HCT116 (cell line): Measurements from ENCODE around the gene GRB2. TPM values are rescaled to one million over a fixed set of nuclear protein-coding genes. Genes with fewer than 3 reads are reported as not detected.
A peak's percentile ranks its signal among the peaks of the same experiment; 100 is the strongest.

ENCODE experiments used
- ATAC-seq: fragments of 200-7000 bp; cut with Tn5 transposase; 2 replicates; pipeline ENCODE4 v1.9.1; 2020; ENCODE audit warnings: mild to moderate bottlenecking, moderate library complexity
- BruUV-seq: library from RNA; stranded (reverse); fragments of 400-500 nt; replicated peaks from 2 replicates; lab custom pipeline; 2021; lab: Mats Ljungman, UMichigan
- CTCF ChIA-PET: fragments of 300-600 bp; sonication (Branson Sonifier 250); formaldehyde crosslinking; loops from one replicate; lab custom pipeline; 2021; ENCODE audit warnings: antibody characterized with exemption; lab: Charles Lee
- POLR2A ChIA-PET: fragments of 300-600, 350-600 bp; sonication (Branson Sonifier 250); formaldehyde crosslinking; loops from one replicate; lab custom pipeline; 2021; ENCODE audit warnings: antibody characterized with exemption; lab: Charles Lee
- RAD21 ChIA-PET, 2 experiments: fragments of 300-600 bp; sonication (Branson Sonifier 250); formaldehyde crosslinking; loops; one replicate each; lab custom pipeline; 2023; ENCODE audit warnings: low total read pairs in 2 of 2; ENCODE audit not compliant: uncharacterized antibody in 2 of 2, unreplicated experiment in 2 of 2, low non-redundant PET in 1 of 2; lab: Charles Lee
- DNase-seq: peaks from one replicate; pipeline ENCODE4 v3.0.0-alpha.2; 2010; ENCODE audit warnings: low read depth, low spot score
- H2AFZ ChIP-seq: fragments of 200-600 bp; shearing (Covaris generic), sonication (generic); 2 replicates; pipeline ENCODE4 v1.6.1; 2017; ENCODE audit warnings: low read depth, mixed run types, mixed read lengths, antibody characterized with exemption, low read length; ENCODE audit not compliant: poor library complexity, severe bottlenecking
- H3K27ac ChIP-seq: 2 replicates; pipeline ENCODE4 v1.5.1; 2012; ENCODE audit warnings: low read depth, low read length
- H3K27me3 ChIP-seq: fragments of 200-600 bp; sonication (generic); 2 replicates; pipeline ENCODE4 v1.6.1; 2016; ENCODE audit warnings: mixed run types, low read length, mixed read lengths; ENCODE audit not compliant: insufficient read depth
- H3K36me3 ChIP-seq, 2 experiments: fragments of 200-500 bp in 1 of 2; fragments of 200-600 bp in 1 of 2; sonication (Bioruptor generic) in 1 of 2; sonication (generic) in 1 of 2; 2 replicates each; pipeline versions ENCODE4 v1.5.1 to v1.6.1; 2014 to 2016; ENCODE audit warnings: low read length in 2 of 2, inconsistent platforms in 1 of 2, mixed read lengths in 1 of 2, mixed run types in 1 of 2; ENCODE audit not compliant: insufficient read depth in 2 of 2, control insufficient read depth in 1 of 2
- H3K4me1 ChIP-seq, 2 experiments: fragments of 200-600 bp in 1 of 2; sonication (generic) in 1 of 2; 2 replicates each; pipeline versions ENCODE4 v1.5.1 to v1.6.1; 2012 to 2017; ENCODE audit warnings: low read length in 2 of 2, inconsistent platforms in 1 of 2, mild to moderate bottlenecking in 1 of 2, mixed read lengths in 1 of 2, mixed run types in 1 of 2, moderate library complexity in 1 of 2; ENCODE audit not compliant: insufficient read depth in 2 of 2, control insufficient read depth in 1 of 2
- H3K4me2 ChIP-seq: fragments of 200-600 bp; sonication (generic); 2 replicates; pipeline ENCODE4 v1.6.1; 2017; ENCODE audit warnings: mixed run types, low read length, mixed read lengths
- H3K4me3 ChIP-seq, 2 experiments: fragments of 200-600 bp in 1 of 2; sonication (generic) in 1 of 2; replicated peaks in 1 of 2; 2 replicates each; pipeline ENCODE4 v1.5.1; 2011 to 2016; ENCODE audit warnings: low read length in 2 of 2, control low read depth in 1 of 2, low read depth in 1 of 2, mild to moderate bottlenecking in 1 of 2, mixed read lengths in 1 of 2, mixed run types in 1 of 2
- H3K79me2 ChIP-seq: fragments of 200-600 bp; sonication (generic); 2 replicates; pipeline ENCODE4 v1.6.1; 2017; ENCODE audit warnings: mild to moderate bottlenecking, mixed run types, low read length, moderate library complexity, mixed read lengths; ENCODE audit not compliant: insufficient read depth
- H3K9ac ChIP-seq: fragments of 200-600 bp; sonication (generic); 2 replicates; pipeline ENCODE4 v1.6.1; 2016; ENCODE audit warnings: low read length, mixed read lengths
- H3K9me2 ChIP-seq: fragments of 200-600 bp; sonication (generic), shearing (Covaris generic); 2 replicates; pipeline ENCODE4 v1.6.1; 2017; ENCODE audit warnings: mixed run types, mild to moderate bottlenecking, moderate library complexity; ENCODE audit not compliant: insufficient read depth
- H3K9me3 ChIP-seq, 2 experiments: fragments of 200-500 bp in 1 of 2; fragments of 200-600 bp in 1 of 2; sonication (Bioruptor generic) in 1 of 2; sonication (generic) in 1 of 2; 2 replicates each; pipeline ENCODE4 v1.6.1; 2014 to 2017; ENCODE audit warnings: low read length in 2 of 2, mixed read lengths in 2 of 2, inconsistent platforms in 1 of 2, low read depth in 1 of 2, mild to moderate bottlenecking in 1 of 2, mixed run types in 1 of 2, moderate library complexity in 1 of 2; ENCODE audit not compliant: control insufficient read depth in 1 of 2, insufficient read depth in 1 of 2
- H4K20me1 ChIP-seq: fragments of 200-600 bp; sonication (generic), shearing (Covaris generic); 2 replicates; pipeline ENCODE4 v1.6.1; 2017; ENCODE audit warnings: mixed run types, mild to moderate bottlenecking, moderate library complexity; ENCODE audit not compliant: insufficient read depth
- CEBPB ChIP-seq: IDR thresholded peaks from 2 replicates; pipeline ENCODE4 v1.6.1; 2012; ENCODE audit warnings: low read depth
- ELF1 ChIP-seq: IDR thresholded peaks from 2 replicates; pipeline ENCODE4 v1.6.1; 2012; ENCODE audit warnings: low read depth, borderline replicate concordance
- EZH2 ChIP-seq: fragments of 200-600 bp; sonication (generic); IDR thresholded peaks from 2 replicates; pipeline ENCODE4 v1.6.1; 2017; ENCODE audit warnings: antibody characterized with exemption, mixed run types
- MAX ChIP-seq: IDR thresholded peaks from 2 replicates; pipeline ENCODE4 v1.6.1; 2012
- POLR2AphosphoS5 ChIP-seq: IDR thresholded peaks from 2 replicates; pipeline ENCODE4 v1.6.1; 2011; ENCODE audit warnings: mild to moderate bottlenecking, low read depth, low read length, moderate library complexity
- RAD21 ChIP-seq: IDR thresholded peaks from 2 replicates; pipeline ENCODE4 v1.6.1; 2012; ENCODE audit warnings: low read depth, mild to moderate bottlenecking
- REST ChIP-seq: IDR thresholded peaks from 2 replicates; pipeline ENCODE4 v1.6.1; 2012; ENCODE audit warnings: low read depth
- SRF ChIP-seq: IDR thresholded peaks from 2 replicates; pipeline ENCODE4 v1.6.1; 2012; ENCODE audit warnings: low read depth
- ZBTB33 ChIP-seq: IDR thresholded peaks from 2 replicates; pipeline ENCODE4 v1.6.1; 2011; ENCODE audit warnings: mild to moderate bottlenecking, low read length, moderate library complexity; ENCODE audit not compliant: insufficient replicate concordance; ENCODE audit errors: extremely low read depth
- ZFX ChIP-seq: fragments of 450-650 bp; IDR thresholded peaks from 2 replicates; pipeline ENCODE4 v1.6.1; 2017
- intact Hi-C: fragments of 100-400 bp; cut with micrococcal nuclease; formaldehyde crosslinking; loops from 2 replicates; pipeline ENCODE4 v1.10.0; 2022
- total RNA-seq: library from RNA; stranded (reverse); gene quantifications from one replicate; pipeline ENCODE4 v1.2.1, GENCODE V29; 2021; ENCODE audit not compliant: unreplicated experiment

Gene GRB2
- total RNA-seq, 1 experiment from 2014 or later: 146 TPM

DNA sequence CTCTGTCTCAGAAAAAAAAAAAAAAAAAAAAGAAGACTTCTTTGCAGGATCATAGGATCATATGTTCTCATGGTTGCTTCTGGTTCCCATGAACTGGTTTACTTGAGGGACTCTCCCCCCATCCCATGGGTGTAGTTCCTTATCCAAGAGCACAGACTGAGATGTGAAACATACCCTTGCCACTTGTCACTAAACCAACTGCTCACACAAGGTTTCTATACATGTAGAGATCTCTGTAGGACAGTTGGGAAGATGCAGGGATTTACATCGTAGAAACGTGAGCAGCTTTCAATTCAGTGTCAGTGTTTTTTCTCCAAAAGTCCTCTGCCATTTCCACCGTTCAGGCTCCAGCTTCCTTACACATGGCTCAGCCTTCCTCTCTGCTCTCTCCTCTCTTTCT lies 39.8 kb upstream of the GRB2 start:
- CTCF ChIA-PET: no interaction called here
- no peaks in the 10 kb centered on the region for H3K79me2 ChIP-seq
- intact Hi-C loops: no loop called here

GRCh38 chr17:75442168-75443103 lies 37.0 kb upstream of the GRB2 start:
- DNase-seq (no peak), ATAC-seq (no peak)
- intact Hi-C loops: no loop called here
- H3K4me1 ChIP-seq: peaks cover 0 to 21% of the 10 kb centered on the region in 2 experiments; a peak in 3 of 4 replicates
- no peaks in the 10 kb centered on the region for H3K79me2 ChIP-seq
- no peak overlapping the region for H3K4me2 ChIP-seq
- no peaks in the 10 kb centered on the region for H3K9me2 ChIP-seq
- TF ChIP-seq POLR2AphosphoS5 (no peak), CEBPB (no peak), ZBTB33 (no peak), ZFX (no peak), ELF1 (no peak), RAD21 (no peak), REST (no peak), MAX (no peak)
- no TSS peak for BruUV-seq
- no peaks in the 10 kb centered on the region for H4K20me1 ChIP-seq
- ChIA-PET POLR2A (no interaction called here), CTCF (interaction anchor here (1.4 kb wide), 1 partner anchor 14 kb away, joined by 5 read pairs; the partner anchor contains the start of gene TMEM94), RAD21 (interaction anchor here in 1 of 2 experiments (0.6 kb wide), 1 partner anchor 130 kb away, joined by 3 read pairs; no protein-coding TSS in a partner anchor)
- H3K27me3 ChIP-seq: no peaks in the 10 kb centered on the region
- H3K4me3 ChIP-seq: no peak overlapping the region
- no peaks in the 10 kb centered on the region for H3K36me3 ChIP-seq
- H3K9ac ChIP-seq: no peak overlapping the region
- no peak overlapping the region for H2AFZ ChIP-seq
- H3K27ac ChIP-seq: no peak overlapping the region
- no peaks in the 10 kb centered on the region for H3K9me3 ChIP-seq

More for the DNA sequence above, 39.8 kb upstream of the GRB2 start:
- BruUV-seq: no TSS peak
- TF ChIP-seq RAD21 (no peak), SRF (no peak), EZH2 (no peak)
- TF ChIP-seq, all 23 proteins: peak for 0
- H3K4me2 ChIP-seq: no peak overlapping the region
- no peaks in the 10 kb centered on the region for H3K9me3 ChIP-seq
- no peaks in the 10 kb centered on the region for H3K27me3 ChIP-seq
- H4K20me1 ChIP-seq: no peaks in the 10 kb centered on the region
- H3K36me3 ChIP-seq: no peaks in the 10 kb centered on the region
- H3K4me3 ChIP-seq: no peak overlapping the region
- ATAC-seq (no peak), DNase-seq (no peak)
- peak overlapping the region; percentile 13 for H2AFZ ChIP-seq
- H3K4me1 ChIP-seq: peaks cover 0 to 21% of the 10 kb centered on the region in 2 experiments; a peak in 3 of 4 replicates
- POLR2A ChIA-PET: interaction anchor here (2.2 kb wide), 1 partner anchor 11 kb away, joined by 7 read pairs; the partner anchor contains the start of gene TMEM94
- H3K9ac ChIP-seq: no peak overlapping the region
- no peaks in the 10 kb centered on the region for H3K9me2 ChIP-seq
- H3K27ac ChIP-seq: no peak overlapping the region
- RAD21 ChIA-PET: no interaction called here
